Activated CD4-positive, alpha-beta T cell treated with anti-CD3 and anti-CD28 coated beads, Interleukin-2, amount 50 U/mL, for 24 hours (primary cell): Measurements from ENCODE around the gene ADIPOQ.
"Not testable (repeated sequence)": the region's sequence is repeated elsewhere in the genome, so short reads cannot be mapped to it uniquely, and the experiment has no call there.

ENCODE experiments used
- DNase-seq, 2 donors: peaks; one replicate each; pipeline ENCODE4 v3.0.0-alpha.2; 2020; ENCODE audit warnings: low read depth in 1 of 2, low spot score in 1 of 2

The ADIPOQ gene

GRCh38 chr3:186842426-186843038, at the start of gene ADIPOQ:
Gene ADIPOQ, plus strand, starts transcription at chr3:186842710. Its CDS starts 10,349 bp downstream, at chr3:186853059.
- DNase-seq, result no peak

GRCh38 chr3:186798239-186798874, 44.2 kb upstream of the ADIPOQ start:
- DNase-seq, result no peak

GRCh38 chr3:186800285-186800684, 42.2 kb upstream of the ADIPOQ start:
- DNase-seq, result no peak

GRCh38 chr3:186802701-186803100, 39.8 kb upstream of the ADIPOQ start:
- DNase-seq, result no peak

GRCh38 chr3:186803447-186803846, 39.1 kb upstream of the ADIPOQ start:
- DNase-seq, result not testable (repeated sequence)

GRCh38 chr3:186806089-186807055, 36.1 kb upstream of the ADIPOQ start, which contains the start of gene RFC4:
Gene RFC4, minus strand, starts transcription at chr3:186806482. Its CDS starts 1,769 bp downstream, at chr3:186804713.
- peak; percentile 85 to 87 for DNase-seq

GRCh38 chr3:186807231-186807630, 35.3 kb upstream of the ADIPOQ start:
- DNase-seq, result no peak

GRCh38 chr3:186810336-186810996, 32.0 kb upstream of the ADIPOQ start:
- DNase-seq, result no peak

- not testable (repeated sequence) for DNase-seq
These were observed 31.2 kb upstream of the ADIPOQ start for GRCh38 chr3:186811313-186811712.

GRCh38 chr3:186814100-186814499, 28.4 kb upstream of the ADIPOQ start:
- DNase-seq, result no peak

GRCh38 chr3:186815435-186815834, 27.1 kb upstream of the ADIPOQ start:
- DNase-seq, result no peak

- no peak for DNase-seq
These were observed 24.0 kb upstream of the ADIPOQ start for GRCh38 chr3:186818516-186818915.

- DNase-seq, result no peak
These were observed 23.6 kb upstream of the ADIPOQ start for GRCh38 chr3:186818956-186819355.

GRCh38 chr3:186821429-186822387, 20.8 kb upstream of the ADIPOQ start:
- DNase-seq, result no peak

- DNase-seq, result not testable (repeated sequence)
These were observed 20.1 kb upstream of the ADIPOQ start for GRCh38 chr3:186822388-186822759.

- no peak for DNase-seq
These were observed 19.1 kb upstream of the ADIPOQ start for GRCh38 chr3:186823386-186823785.

- no peak for DNase-seq
These were observed 17.9 kb upstream of the ADIPOQ start for GRCh38 chr3:186824430-186825139.

- DNase-seq, result peak; percentile 7 to 52
These were observed 17.2 kb upstream of the ADIPOQ start for GRCh38 chr3:186825294-186825821.

GRCh38 chr3:186825872-186826409, 16.6 kb upstream of the ADIPOQ start:
- DNase-seq, result no peak
